Activated CD4-positive, alpha-beta T cell treated with anti-CD3 and anti-CD28 coated beads for 36 hours (primary cell): Measurements from ENCODE around the gene HMGN1. TPM values are rescaled to one million over a fixed set of nuclear protein-coding genes. Genes with fewer than 3 reads are reported as not detected.

Experiments used
- ATAC-seq: fragments of 200-7000 bp; cut with Tn5 transposase; one replicate; pipeline ENCODE4 v1.10.0; 2021; ENCODE audit warnings: mild to moderate bottlenecking, moderate library complexity
- CTCF ChIA-PET: fragments of 350-600 bp; sonication (Branson Sonifier 250); formaldehyde crosslinking; loops from one replicate; lab custom pipeline; 2021; ENCODE audit warnings: antibody characterized with exemption; lab: Charles Lee
- POLR2A ChIA-PET: fragments of 350-600 bp; sonication (Branson Sonifier 250); formaldehyde crosslinking; loops from one replicate; lab custom pipeline; 2021; ENCODE audit warnings: antibody characterized with exemption, inconsistent platforms; lab: Charles Lee
- DNase-seq: peaks from one replicate; pipeline ENCODE4 v3.0.0-alpha.2; 2020
- H3K27ac Mint-ChIP-seq: one replicate; pipeline ENCODE4 v1.8.0; 2021; ENCODE audit warnings: mixed read lengths
- H3K27me3 Mint-ChIP-seq: one replicate; pipeline ENCODE4 v1.8.0; 2021; ENCODE audit warnings: mixed read lengths
- H3K36me3 Mint-ChIP-seq: one replicate; pipeline ENCODE4 v1.8.0; 2021; ENCODE audit warnings: low read depth, mixed read lengths
- H3K4me1 Mint-ChIP-seq: one replicate; pipeline ENCODE4 v1.8.0; 2021; ENCODE audit warnings: mixed read lengths
- H3K4me3 Mint-ChIP-seq: one replicate; pipeline ENCODE4 v1.8.0; 2021; ENCODE audit warnings: mild to moderate bottlenecking, moderate library complexity, mixed read lengths
- H3K9me3 Mint-ChIP-seq: one replicate; pipeline ENCODE4 v1.8.0; 2021; ENCODE audit warnings: low read depth, mixed read lengths
- intact Hi-C, 2 experiments: fragments of 100-400 bp; cut with DNase I in 1 of 2; cut with micrococcal nuclease in 1 of 2; formaldehyde crosslinking; loops; one replicate each; pipeline versions ENCODE4 v1.14.2 to v1.15.1; 2022 to 2024; cut with DNase I, micrococcal nuclease
- total RNA-seq, 2 experiments: library from RNA; stranded (reverse); gene quantifications; one replicate each; pipeline ENCODE4 v1.2.3, GENCODE V29; 2021

The HMGN1 gene
- total RNA-seq, 2 experiments from 2014 or later: 335 to 419 TPM

GRCh38 chr21:39307466-39307865 is 41.4 kb downstream of the HMGN1 start:
- ChIA-PET CTCF (interaction anchor here (0.8 kb wide), 1 partner anchor 33 kb away, joined by 3 read pairs; no protein-coding TSS in a partner anchor), POLR2A (no interaction called here)
- no peak for ATAC-seq
- Mint-ChIP-seq H3K36me3 (peaks cover 37% of the 10 kb centered on the region), H3K27ac (no peak overlapping the region), H3K4me3 (no peak overlapping the region), H3K9me3 (no peaks in the 10 kb centered on the region), H3K27me3 (no peaks in the 10 kb centered on the region), H3K4me1 (peaks cover 35% of the 10 kb centered on the region)
- intact Hi-C loops: no loop called here
- DNase-seq: no peak

DNA sequence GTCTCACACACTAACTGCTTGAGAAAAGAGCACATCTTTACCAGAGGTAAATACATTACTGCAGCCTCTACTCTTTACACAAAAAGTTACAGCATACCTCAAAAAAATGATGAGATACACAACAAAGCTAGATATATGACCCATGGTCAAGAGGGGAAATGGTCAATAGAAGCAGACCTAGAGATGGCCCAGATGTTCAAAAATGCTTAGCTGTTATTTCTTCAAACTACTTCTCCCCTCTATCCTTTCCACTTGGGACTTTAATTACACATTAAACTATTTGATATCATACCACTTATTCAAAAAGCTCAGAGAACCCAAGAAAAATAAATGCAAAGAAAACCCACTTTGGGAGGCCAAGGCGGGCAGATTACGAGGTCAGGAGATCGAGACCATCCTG is 48.3 kb downstream of the HMGN1 start:
- Mint-ChIP-seq H3K27ac (no peak overlapping the region), H3K9me3 (no peaks in the 10 kb centered on the region), H3K4me1 (peaks cover 17% of the 10 kb centered on the region), H3K36me3 (peaks cover 43% of the 10 kb centered on the region), H3K27me3 (no peaks in the 10 kb centered on the region), H3K4me3 (no peak overlapping the region)
- CTCF ChIA-PET: no interaction called here
- no peak for ATAC-seq
- POLR2A ChIA-PET: interaction anchor here (1.4 kb wide), 1 partner anchor 12 kb away, joined by 9 read pairs; no protein-coding TSS in a partner anchor
- intact Hi-C loops: no loop called here
- DNase-seq: no peak

DNA sequence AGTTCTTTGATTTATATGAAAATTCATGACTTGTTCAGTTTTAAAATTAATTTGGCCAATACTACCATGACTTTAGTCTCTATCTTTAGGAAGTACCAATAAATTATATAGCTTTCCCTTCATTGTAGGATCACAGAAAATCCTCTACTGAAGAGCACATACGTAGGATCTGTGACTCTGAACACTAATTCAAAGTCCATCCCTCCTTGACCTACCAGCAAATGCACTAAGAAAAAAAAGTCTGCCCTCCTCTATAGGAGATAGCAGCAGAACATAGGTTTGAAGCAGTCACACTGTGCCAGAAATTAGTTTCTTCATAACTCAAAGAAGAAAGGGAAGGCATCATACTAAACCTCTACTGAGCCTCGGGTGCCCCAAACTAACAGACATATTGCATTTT is 52.0 kb downstream of the HMGN1 start:
- intact Hi-C loops: no loop called here
- ATAC-seq: no peak
- no peaks in the 10 kb centered on the region for H3K27me3 Mint-ChIP-seq
- no peak overlapping the region for H3K27ac Mint-ChIP-seq
- peaks cover 59% of the 10 kb centered on the region for H3K36me3 Mint-ChIP-seq
- H3K4me3 Mint-ChIP-seq: no peak overlapping the region
- peaks cover 15% of the 10 kb centered on the region for H3K4me1 Mint-ChIP-seq
- H3K9me3 Mint-ChIP-seq: no peaks in the 10 kb centered on the region
- no peak for DNase-seq
- ChIA-PET CTCF (interaction anchor here (0.6 to 1.8 kb wide), 5 partner anchors 13 to 530 kb away, joined by 3 to 4 read pairs (median 3); no protein-coding TSS in a partner anchor), POLR2A (interaction anchor here (0.6 kb wide), 1 partner anchor 123 kb away, joined by 5 read pairs; no protein-coding TSS in a partner anchor)

Other genes with a start within 250 kb of the HMGN1 start
- 100 to 1,000 TPM; 109 to 123 TPM for gene PSMG1, start 165.6 kb downstream of the HMGN1 start, total RNA-seq
- gene BRWD1, start 35.5 kb downstream of the HMGN1 start, total RNA-seq: 10 to 100 TPM; 19.1 to 24.5 TPM
- under 1 TPM; 0.25 to 0.32 TPM for gene LCA5L, start 96.7 kb upstream of the HMGN1 start, total RNA-seq
- 1 to 10 TPM; 2.7 to 3.9 TPM for gene SH3BGR, start 102.9 kb upstream of the HMGN1 start, total RNA-seq